ENCODE data around the gene P2RY11. TPM values are rescaled to one million over a fixed set of nuclear protein-coding genes. Genes with fewer than 3 reads are reported as not detected.

The P2RY11 gene
- total and polyA plus RNA-seq, 2 of the 4 experiments (the other 2 are of a cell fraction), result 0.54 to 4.5 TPM

GRCh38 chr19:10145031-10145430 is 33.5 kb downstream of the P2RY11 start:
- no peak overlapping the region for H2AK9ac ChIP-seq (replicated peaks; ENCODE audit: low read depth, low read length, poor library complexity)
- DNase-seq (no peak), ATAC-seq (ENCODE audit: low read depth) (no peak)
- H3K18ac ChIP-seq (ENCODE audit: low read depth, low read length), result no peak overlapping the region
- H3K4ac ChIP-seq (ENCODE audit: low read depth, low read length), result no peak overlapping the region
- H3K4me3 ChIP-seq (ENCODE audit: insufficient read depth, low read depth, low read length), result no peak overlapping the region
- dilution Hi-C loops (cut with HindIII; ENCODE audit: low sequenced_read_pairs, unreplicated experiment) (no loop called here), in situ Hi-C loops (cut with MboI; ENCODE audit: low sequenced_read_pairs) (no loop called here), intact Hi-C loops (cut with micrococcal nuclease) (no loop called here)
- no peak overlapping the region for H2AFZ ChIP-seq (replicated peaks; ENCODE audit: low read length, poor library complexity)
- H3K4me1 ChIP-seq (ENCODE audit: control insufficient read depth, insufficient read depth, low read length), result no peaks in the 10 kb centered on the region
- no peaks in the 10 kb centered on the region for H3K27me3 ChIP-seq (ENCODE audit: control insufficient read depth, insufficient read depth, low read length)
- H2BK20ac ChIP-seq (ENCODE audit: low read depth, low read length), result no peak overlapping the region
- H2BK5ac ChIP-seq (ENCODE audit: low read depth, low read length, poor library complexity, severe bottlenecking), result no peak overlapping the region
- CTCF ChIA-PET, result no interaction called here
- H4K91ac ChIP-seq (ENCODE audit: insufficient read depth, low read depth, low read length), result no peak overlapping the region
- no peaks in the 10 kb centered on the region for H3K9me1 ChIP-seq (ENCODE audit: insufficient read depth, low read length)
- H2BK15ac ChIP-seq (ENCODE audit: low read depth, low read length), result no peak overlapping the region
- H3K79me1 ChIP-seq (ENCODE audit: low read depth in 1 of 2, low read length in 2 of 2), result peaks cover 17 to 26% of the 10 kb centered on the region in 2 experiments
- no peak overlapping the region for H3K27ac ChIP-seq (ENCODE audit: insufficient read depth, low read length)
- no peak overlapping the region for H2AK5ac ChIP-seq (ENCODE audit: low read depth, low read length)
- POLR2A ChIA-PET (ENCODE audit: unreplicated experiment), result no interaction called here
- H3K56ac ChIP-seq (ENCODE audit: extremely low read depth, insufficient read depth, low read length), result no peak overlapping the region
- no peak overlapping the region for H3K23ac ChIP-seq (ENCODE audit: low read depth, low read length)
- no peak for TF ChIP-seq MAZ (IDR thresholded peaks at IDR 0.05; ENCODE audit: borderline replicate concordance, low read depth, low read length)
- no peak for TF ChIP-seq MXI1 (IDR thresholded peaks at IDR 0.05; ENCODE audit: borderline replicate concordance, low read depth, low read length)
- no peak for TF ChIP-seq RCOR1 (IDR thresholded peaks at IDR 0.05; ENCODE audit: insufficient replicate concordance, low read length)
- TF ChIP-seq CEBPB (IDR thresholded peaks at IDR 0.05; ENCODE audit: low read depth, low read length), result no peak
- no peak for TF ChIP-seq CTCF (conservative IDR thresholded peaks at IDR 0.05; ENCODE audit: low read depth, low read length)
- H4K20me1 ChIP-seq (ENCODE audit: insufficient read depth, low read length), result peaks cover 4% of the 10 kb centered on the region; the same call in 1 of the 2 replicates
- no peak overlapping the region for H2BK120ac ChIP-seq (ENCODE audit: low read depth, low read length)
- no peak overlapping the region for H3K9ac ChIP-seq (ENCODE audit: low read depth, low read length)
- H3K9me3 ChIP-seq (ENCODE audit: control insufficient read depth, insufficient read depth, low read length), result no peaks in the 10 kb centered on the region
- H3K36me3 ChIP-seq (ENCODE audit: control insufficient read depth, insufficient read depth, low read length), result peaks cover 72% of the 10 kb centered on the region
- H3K14ac ChIP-seq (replicated peaks; ENCODE audit: low read depth, low read length), result no peak overlapping the region
- no peak overlapping the region for H4K8ac ChIP-seq (ENCODE audit: low read depth in 2 of 2, low read length in 2 of 2)
- no CpG with 5 or more reads among the region's 10 CpGs for WGBS, 2 experiments (ENCODE audit: extremely low coverage in 2 of 2, insufficient read length in 1 of 2)
- no peak overlapping the region for H4K5ac ChIP-seq (ENCODE audit: low read depth, low read length)
- BruUV-seq (replicated peaks), result no TSS peak
- no peak overlapping the region for H3K4me2 ChIP-seq (ENCODE audit: low read depth, low read length)

Measured in IMR-90 (cell line).